Spinal cord (tissue), 10 donors: ENCODE results near the gene ADPRHL1. TPM values are rescaled to one million over a fixed set of nuclear protein-coding genes. Genes with fewer than 3 reads are reported as not detected.

Experiments
- DNase-seq, 6 donors: peaks; one replicate each; pipeline versions ENCODE4 v3.0.0 to v3.0.0-alpha.2; 2013 to 2015; ENCODE audit warnings: low spot score in 6 of 6, low read depth in 4 of 6
- H3K27ac ChIP-seq: one replicate; pipeline ENCODE4 v1.5.1; 2013; ENCODE audit warnings: low read depth, low read length, control low read depth
- H3K27me3 ChIP-seq: one replicate; pipeline ENCODE4 v1.6.1; 2013; ENCODE audit warnings: low read length; ENCODE audit not compliant: control insufficient read depth, insufficient read depth
- H3K36me3 ChIP-seq: one replicate; pipeline ENCODE4 v1.6.1; 2013; ENCODE audit warnings: low read length; ENCODE audit not compliant: control insufficient read depth, insufficient read depth
- H3K4me1 ChIP-seq: one replicate; pipeline ENCODE4 v1.6.1; 2013; ENCODE audit warnings: low read length; ENCODE audit not compliant: control insufficient read depth, insufficient read depth
- H3K4me3 ChIP-seq: one replicate; pipeline ENCODE4 v1.5.1; 2013; ENCODE audit warnings: low read depth, low read length, control low read depth
- H3K9me3 ChIP-seq: one replicate; pipeline ENCODE4 v1.6.1; 2013; ENCODE audit warnings: low read length; ENCODE audit not compliant: control insufficient read depth, insufficient read depth
- WGBS: methylation state at CpG from one replicate; pipeline ENCODE4 v1.1.5; 2013; ENCODE audit warnings: missing lambda C conversion rate; ENCODE audit not compliant: insufficient coverage; 5-methylcytosine and 5-hydroxymethylcytosine counted together
- polyA plus RNA-seq, 2 donors: library from polyadenylated mRNA; unstranded; fragments of 120-200 nt; gene quantifications; one replicate each; pipeline ENCODE4 v1.2.1, GENCODE V29; 2013; ENCODE audit not compliant: insufficient read length in 2 of 2
- total RNA-seq, 2 donors: library from RNA; depleted of rRNA in 1 of 2; stranded (reverse); fragments of 120-200 nt in 1 of 2; fragments of >200 nt in 1 of 2; gene quantifications; one replicate each; pipeline versions ENCODE4 v1.2.3 to v1.2.4, GENCODE V29; 2013 to 2014
- donor health status: healthy.

ADPRHL1 gene
- total and polyA plus RNA-seq, 4 donors, result 3.1 to 7.2 (median 4.4) TPM

DNA sequence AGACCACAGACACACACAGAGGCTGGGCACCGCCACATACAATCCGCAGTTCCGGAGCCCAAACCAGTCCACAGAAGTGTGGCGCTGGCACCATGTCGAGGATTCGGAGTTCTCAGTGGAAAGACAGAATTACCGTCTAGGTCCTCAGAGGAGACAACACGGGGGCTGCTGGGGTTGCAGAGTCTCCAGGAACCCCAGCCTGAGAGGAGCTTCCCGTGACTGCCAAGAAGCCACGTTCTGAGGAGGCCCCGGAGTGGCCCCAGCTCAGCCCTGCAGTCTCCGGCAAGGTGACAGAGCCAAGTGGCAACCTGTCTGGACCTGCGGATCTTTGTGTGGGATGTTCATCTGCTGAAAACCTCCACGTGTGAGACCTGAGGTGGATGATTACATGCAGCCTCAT, 7.3 kb upstream of the ADPRHL1 start:
- WGBS, result 94% methylated on average over 13 of the region's 14 CpGs
- Histone ChIP-seq H3K4me1 (peaks cover 17% of the 10 kb centered on the region), H3K27me3 (no peaks in the 10 kb centered on the region), H3K4me3 (no peak overlapping the region), H3K9me3 (no peaks in the 10 kb centered on the region), H3K36me3 (peaks cover 47% of the 10 kb centered on the region), H3K27ac (no peak overlapping the region)
- DNase-seq, result no peak

DNA sequence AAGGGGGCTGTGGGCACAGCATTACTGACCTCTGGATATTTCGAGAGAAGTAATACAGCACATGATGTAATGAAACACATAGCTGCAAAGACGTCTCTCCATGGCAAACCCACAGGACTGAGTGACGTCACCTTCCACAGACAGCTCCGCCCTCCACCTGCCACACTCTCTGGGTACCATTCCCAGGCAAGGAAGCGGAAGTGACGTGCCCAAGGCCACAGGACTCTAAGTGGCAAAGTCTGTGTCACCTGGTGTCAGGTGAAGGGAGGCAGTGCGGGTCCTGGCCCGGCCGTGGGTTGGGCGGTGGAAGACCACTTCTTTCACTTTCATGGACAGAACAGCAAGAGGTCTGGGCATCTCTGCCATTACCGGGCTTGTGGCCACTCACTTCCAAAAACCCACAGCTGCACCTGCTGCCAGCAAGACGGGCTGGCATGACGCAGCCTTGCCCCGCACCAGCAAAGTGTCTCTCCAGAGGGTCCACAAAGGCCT, 6.8 kb upstream of the ADPRHL1 start:
- no peak overlapping the region for H3K27ac ChIP-seq
- no peak for DNase-seq
- H3K36me3 ChIP-seq, result peaks cover 52% of the 10 kb centered on the region
- H3K4me3 ChIP-seq, result no peak overlapping the region
- H3K27me3 ChIP-seq, result no peaks in the 10 kb centered on the region
- WGBS, result 95% methylated on average over 13 of the region's 14 CpGs
- peaks cover 17% of the 10 kb centered on the region for H3K4me1 ChIP-seq
- no peaks in the 10 kb centered on the region for H3K9me3 ChIP-seq

DNA sequence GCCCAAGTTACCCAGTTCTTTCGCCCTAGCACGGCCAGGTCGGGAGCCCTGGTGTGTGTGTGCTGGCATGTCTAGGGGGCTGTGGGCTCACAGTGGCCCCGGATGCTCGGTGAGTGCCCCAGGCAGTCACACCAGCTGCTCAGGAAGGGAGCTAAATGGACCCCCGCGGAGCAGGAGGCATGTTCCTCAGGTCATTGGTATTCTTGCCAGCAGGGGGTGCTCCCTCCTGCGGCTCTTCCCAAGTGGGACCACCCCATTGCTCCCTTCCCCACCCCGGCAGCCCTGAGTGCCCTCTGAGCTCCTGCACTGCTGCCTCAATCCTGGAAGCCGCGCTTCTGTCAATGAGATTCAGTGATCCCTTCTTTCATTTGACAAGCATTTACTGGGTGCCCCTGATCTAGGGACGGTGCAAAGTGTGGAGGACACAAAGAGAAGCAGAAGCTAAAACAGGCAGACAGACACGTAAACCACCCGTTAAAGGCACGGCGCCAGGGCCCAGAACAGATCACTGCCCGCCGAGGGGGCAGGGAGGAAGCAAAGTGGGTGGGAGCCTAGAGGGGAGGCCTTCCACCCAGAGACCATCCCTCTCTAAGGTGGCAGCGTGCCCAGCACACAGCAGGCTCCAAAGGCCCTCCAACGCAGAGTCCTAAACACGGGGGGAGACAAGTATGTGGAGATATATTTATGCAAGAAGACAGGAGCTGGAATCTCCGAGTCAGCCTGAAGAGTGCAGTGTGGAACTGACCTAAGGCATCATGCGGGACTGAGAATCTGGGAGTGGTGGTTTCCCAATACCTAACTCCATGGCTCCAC, 5.2 kb upstream of the ADPRHL1 start:
- peaks cover 57% of the 10 kb centered on the region for H3K36me3 ChIP-seq
- H3K4me1 ChIP-seq, result peaks cover 21% of the 10 kb centered on the region
- no peaks in the 10 kb centered on the region for H3K9me3 ChIP-seq
- 49% methylated on average over 18 of the region's 23 CpGs for WGBS
- peak in 2 of 6 donors; percentile 60 to 70 for DNase-seq
- H3K27me3 ChIP-seq, result no peaks in the 10 kb centered on the region
- peak overlapping the region; percentile 10 for H3K27ac ChIP-seq
- no peak overlapping the region for H3K4me3 ChIP-seq

DNA sequence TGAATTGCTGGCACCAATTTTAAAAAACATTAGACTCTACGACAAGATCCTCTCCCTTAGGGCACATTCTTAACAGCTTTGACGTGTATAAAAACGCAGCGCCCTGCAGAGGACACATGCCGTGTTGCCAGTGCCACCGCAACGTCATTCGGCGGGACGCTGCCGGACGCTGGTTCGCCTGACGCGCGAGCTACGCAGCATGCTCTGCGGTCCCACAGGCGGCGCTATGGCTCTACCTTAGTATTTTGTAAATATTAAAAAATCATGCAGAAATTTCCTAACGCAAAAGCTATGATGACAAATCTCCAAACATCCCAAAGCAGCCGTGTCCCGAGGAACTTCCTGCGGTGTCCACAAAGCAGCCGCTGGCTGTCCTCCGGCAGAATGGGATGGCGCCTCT, 4.2 kb upstream of the ADPRHL1 start:
- H3K9me3 ChIP-seq, result no peaks in the 10 kb centered on the region
- H3K36me3 ChIP-seq, result peaks cover 63% of the 10 kb centered on the region
- H3K27me3 ChIP-seq, result no peaks in the 10 kb centered on the region
- H3K4me3 ChIP-seq, result no peak overlapping the region
- 73% methylated on average over 17 of the region's 27 CpGs for WGBS
- H3K27ac ChIP-seq, result no peak overlapping the region
- peaks cover 27% of the 10 kb centered on the region for H3K4me1 ChIP-seq
- DNase-seq, result peak in 1 of 6 donors; percentile 80

DNA sequence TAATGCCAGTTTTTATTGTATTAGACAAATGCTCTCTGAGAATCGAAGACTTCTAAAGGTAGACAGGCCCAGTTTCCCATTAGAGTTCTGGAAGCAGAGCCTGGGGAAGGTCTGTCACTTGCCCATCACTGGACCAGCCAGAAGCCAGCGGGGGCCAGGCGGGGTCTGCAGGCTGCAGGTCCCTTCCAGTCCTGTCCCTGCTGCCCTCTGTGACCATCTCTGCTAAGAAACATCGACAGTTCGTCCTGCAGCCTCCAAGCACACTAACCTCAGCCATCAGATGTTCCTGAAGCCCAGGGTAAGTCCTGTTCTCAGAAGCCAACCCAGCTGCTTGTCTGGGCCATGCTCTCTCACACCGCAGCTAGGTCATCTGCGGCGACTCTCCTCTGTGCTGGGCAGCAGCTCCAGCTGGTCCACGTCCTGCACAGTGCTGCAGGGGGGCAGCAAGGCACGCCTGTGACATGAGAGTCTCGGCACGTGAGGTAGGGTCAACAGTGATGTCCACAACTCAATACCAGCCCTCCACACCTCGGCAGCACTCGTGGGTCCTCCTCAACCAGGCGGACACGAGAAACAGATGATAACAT, 2.9 kb upstream of the ADPRHL1 start:
- Histone ChIP-seq H3K27me3 (no peaks in the 10 kb centered on the region), H3K4me1 (peaks cover 27% of the 10 kb centered on the region), H3K9me3 (no peaks in the 10 kb centered on the region), H3K36me3 (peaks cover 70% of the 10 kb centered on the region), H3K27ac (no peak overlapping the region), H3K4me3 (no peak overlapping the region)
- 96% methylated on average over 16 of the region's 16 CpGs for WGBS
- no peak for DNase-seq

DNA sequence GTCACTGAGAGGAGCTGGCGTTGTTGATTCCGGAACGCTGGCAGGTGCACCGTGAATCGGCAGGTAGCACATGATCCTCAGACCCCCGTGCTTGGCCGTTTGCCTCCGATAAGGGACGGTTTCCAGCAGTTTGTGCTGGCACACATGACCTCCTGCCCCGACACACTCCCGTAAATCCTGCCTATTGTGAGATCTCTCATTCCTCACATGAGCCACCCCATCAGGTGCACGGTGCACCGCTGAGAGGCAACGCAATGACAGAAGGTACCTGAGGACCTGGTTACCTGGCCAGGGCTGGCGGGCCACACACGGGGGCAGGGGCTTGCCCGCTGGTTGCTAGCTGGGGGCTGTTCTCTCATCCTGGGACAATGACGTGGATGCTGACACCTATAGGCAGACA, 2.1 kb upstream of the ADPRHL1 start:
- peaks cover 65% of the 10 kb centered on the region for H3K36me3 ChIP-seq
- DNase-seq, result no peak
- 94% methylated on average over 18 of the region's 18 CpGs for WGBS
- H3K27me3 ChIP-seq, result no peaks in the 10 kb centered on the region
- peaks cover 27% of the 10 kb centered on the region for H3K4me1 ChIP-seq
- H3K27ac ChIP-seq, result no peak overlapping the region
- H3K4me3 ChIP-seq, result no peak overlapping the region
- H3K9me3 ChIP-seq, result no peaks in the 10 kb centered on the region

DNA sequence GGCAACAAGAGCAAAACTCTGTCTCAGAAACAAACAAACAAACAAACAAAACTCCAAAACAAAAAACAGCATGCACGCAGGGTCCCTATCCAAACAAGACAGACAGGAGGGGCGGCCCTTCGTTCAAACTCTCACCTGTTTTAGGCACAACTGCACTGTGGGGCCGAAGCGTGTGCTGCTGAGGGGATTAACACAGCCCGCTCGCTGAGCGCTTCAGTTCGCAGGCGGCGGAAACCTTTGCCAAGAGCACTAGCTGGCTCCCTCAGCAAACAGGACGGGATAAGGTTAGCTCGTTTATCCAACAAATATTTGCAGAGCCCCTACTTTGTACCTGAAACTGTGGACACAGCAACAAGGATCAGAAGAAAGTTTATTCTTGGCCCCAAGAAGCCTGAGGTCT, 1.6 kb upstream of the ADPRHL1 start:
- Histone ChIP-seq H3K27me3 (no peaks in the 10 kb centered on the region), H3K4me3 (no peak overlapping the region), H3K4me1 (peaks cover 27% of the 10 kb centered on the region), H3K36me3 (peaks cover 60% of the 10 kb centered on the region), H3K27ac (no peak overlapping the region), H3K9me3 (no peaks in the 10 kb centered on the region)
- no peak for DNase-seq
- 95% methylated on average over 13 of the region's 13 CpGs for WGBS

DNA sequence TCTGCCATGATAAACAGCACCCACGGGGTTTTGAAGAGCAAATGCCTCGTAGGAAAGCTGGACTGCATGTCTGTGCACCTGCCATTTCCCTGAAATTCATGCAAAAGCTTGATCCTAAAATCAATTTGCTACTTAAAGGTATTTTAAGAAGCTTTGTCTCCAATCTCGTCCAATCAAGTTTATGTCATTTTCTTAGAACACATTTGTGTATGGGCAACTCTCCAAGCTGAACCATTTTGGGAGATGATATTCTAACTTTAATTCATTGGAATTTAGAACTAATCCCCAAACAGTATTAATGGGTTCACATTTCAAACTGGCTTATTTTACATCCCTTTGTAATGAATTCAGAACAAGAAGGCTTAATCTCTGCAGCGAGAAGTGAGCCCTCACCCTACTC, 822 bp downstream of the ADPRHL1 start:
- H3K9me3 ChIP-seq, result no peaks in the 10 kb centered on the region
- H3K27me3 ChIP-seq, result no peaks in the 10 kb centered on the region
- H3K27ac ChIP-seq, result no peak overlapping the region
- peak in 1 of 6 donors; percentile 50 for DNase-seq
- WGBS, result 85% methylated on average over 3 of the region's 4 CpGs
- H3K36me3 ChIP-seq, result peaks cover 53% of the 10 kb centered on the region
- no peak overlapping the region for H3K4me3 ChIP-seq
- H3K4me1 ChIP-seq, result peaks cover 18% of the 10 kb centered on the region

DNA sequence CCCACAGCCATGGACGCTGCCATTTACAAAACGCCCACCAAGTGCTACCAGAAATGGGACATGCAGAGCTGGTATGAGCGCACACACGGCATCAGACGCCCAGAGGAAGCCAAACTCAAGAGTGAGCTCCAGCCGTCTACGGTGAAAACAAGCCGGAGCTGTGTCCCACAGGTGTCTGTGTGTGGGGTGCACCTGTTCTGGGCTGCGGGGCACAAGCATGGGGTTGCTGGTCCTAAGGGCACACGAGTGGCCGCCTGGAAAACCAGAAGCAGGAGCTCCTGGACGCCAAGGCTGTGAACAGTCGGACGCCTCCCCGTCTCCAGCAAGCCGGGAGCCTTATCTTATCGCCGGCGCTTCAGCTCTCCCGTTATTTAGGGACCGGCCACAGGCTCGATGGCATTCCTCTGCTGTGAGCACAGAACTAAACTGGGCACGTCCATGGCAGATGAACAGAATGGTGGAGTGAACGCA, 1.3 kb downstream of the ADPRHL1 start:
- DNase-seq, result no peak
- Histone ChIP-seq H3K27ac (no peak overlapping the region), H3K27me3 (no peaks in the 10 kb centered on the region), H3K4me1 (peaks cover 18% of the 10 kb centered on the region), H3K9me3 (no peaks in the 10 kb centered on the region), H3K4me3 (no peak overlapping the region), H3K36me3 (peaks cover 49% of the 10 kb centered on the region)
- WGBS, result 91% methylated on average over 23 of the region's 24 CpGs
